ENCODE results near the gene CEACAM19. TPM values are rescaled to one million over a fixed set of nuclear protein-coding genes. Genes with fewer than 3 reads are reported as not detected.

Gene CEACAM19
- total and polyA plus RNA-seq, 5 experiments from 2014 or later, result 0.14 to 3.6 (median 1.9) TPM; not detected in 2

GRCh38 chr19:44649578-44650145 lies 21.6 kb upstream of the CEACAM19 start:
- Mint-ChIP-seq H3K27ac (no peak overlapping the region), H3K27me3 (peaks cover 0 to 9% (median 3%) of the 10 kb centered on the region in 5 donors), H3K36me3 (peaks cover 0 to 23% (median 0%) of the 10 kb centered on the region in 3 donors), H3K9me3 (no peaks in the 10 kb centered on the region), H3K4me3 (no peak overlapping the region), H3K4me1 (peaks cover 4 to 6% (median 5%) of the 10 kb centered on the region in 4 donors)
- POLR2A ChIA-PET, result no interaction called here
- no peak for ATAC-seq
- no peak for DNase-seq

DNA sequence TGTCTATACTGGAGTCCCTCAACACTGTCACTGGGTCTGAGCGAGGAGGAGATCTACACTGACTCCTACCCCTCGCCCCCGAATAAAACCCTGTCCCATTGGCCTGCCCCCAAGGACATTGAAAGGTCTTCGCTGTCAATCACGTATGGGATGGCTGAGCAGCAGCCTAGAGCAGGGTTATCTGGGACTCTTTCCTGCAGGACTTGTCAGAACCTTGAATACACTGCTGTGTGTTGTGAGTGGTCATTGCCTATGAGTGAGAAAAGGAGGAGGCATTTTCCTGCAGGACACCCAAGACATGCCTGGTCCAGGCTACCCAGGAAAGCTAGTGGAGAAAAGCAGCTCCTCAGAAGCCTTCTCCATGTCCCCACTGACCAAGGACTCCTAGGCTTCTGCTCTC lies 17.9 kb upstream of the CEACAM19 start:
- peaks cover 0 to 2% (median 0%) of the 10 kb centered on the region in 5 donors for H3K27me3 Mint-ChIP-seq
- H3K4me1 Mint-ChIP-seq, result peaks cover 7 to 14% (median 12%) of the 10 kb centered on the region in 4 donors
- POLR2A ChIA-PET, result no interaction called here
- H3K36me3 Mint-ChIP-seq, result peaks cover 0 to 27% (median 0%) of the 10 kb centered on the region in 3 donors
- H3K9me3 Mint-ChIP-seq, result no peaks in the 10 kb centered on the region
- H3K4me3 Mint-ChIP-seq, result no peak overlapping the region
- DNase-seq (no peak), ATAC-seq (no peak)
- H3K27ac Mint-ChIP-seq, result no peak overlapping the region

DNA sequence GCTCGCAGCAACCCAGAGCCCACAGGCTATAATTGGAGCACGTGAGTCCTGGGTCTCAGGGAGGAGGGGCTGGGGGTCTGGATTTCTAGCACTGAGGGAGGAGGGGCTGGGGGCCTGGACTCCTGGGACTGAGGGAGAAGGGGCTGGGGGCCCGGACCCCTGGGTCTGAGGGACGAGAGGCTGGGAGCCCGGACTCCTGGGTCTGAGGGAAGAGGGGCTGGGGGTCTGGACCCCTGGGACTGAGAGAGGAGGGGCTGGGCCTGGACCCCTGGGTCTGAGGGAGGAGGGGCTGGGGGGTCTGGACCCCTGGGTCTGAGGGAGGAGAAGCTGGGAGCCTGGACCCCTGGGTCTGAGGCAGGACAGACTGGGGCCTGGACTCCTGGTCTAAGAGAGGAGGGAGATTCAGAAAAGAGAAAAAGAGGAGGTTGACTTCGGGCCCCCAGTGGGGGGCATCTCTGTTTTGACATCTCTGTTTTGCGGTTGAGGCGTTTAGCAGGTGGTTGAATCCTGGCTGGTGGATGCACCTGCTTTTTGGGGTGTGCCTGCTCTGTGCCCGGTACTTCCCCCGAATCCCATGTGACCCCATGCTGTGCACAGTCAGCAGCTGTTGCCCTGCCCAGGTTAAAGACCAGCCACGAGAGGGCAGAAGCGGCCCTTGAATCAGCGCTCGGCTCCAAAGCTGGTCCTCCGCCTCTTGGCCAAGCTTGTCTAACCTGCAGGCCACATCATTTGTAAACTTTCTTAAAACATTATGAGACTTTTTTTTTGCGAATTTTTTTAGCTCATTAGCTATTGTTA lies 17.1 kb upstream of the CEACAM19 start:
- POLR2A ChIA-PET, result interaction anchor here (0.5 to 1.1 kb wide), 5 partner anchors 47 to 154 kb away, joined by 3 to 5 read pairs (median 3); partner anchors contain the start of gene ZNF180

GRCh38 chr19:44657211-44657921 lies 13.9 kb upstream of the CEACAM19 start:
- no peak overlapping the region for H3K4me3 Mint-ChIP-seq
- POLR2A ChIA-PET, result interaction anchor here (1.0 kb wide), 1 partner anchor 19 kb away, joined by 3 read pairs; no protein-coding TSS in a partner anchor
- H3K36me3 Mint-ChIP-seq, result peaks cover 0 to 11% (median 0%) of the 10 kb centered on the region in 3 donors
- no peaks in the 10 kb centered on the region for H3K9me3 Mint-ChIP-seq
- peak overlapping the region in 3 of 10 donors; percentile 7 to 58 (median 33) for H3K27ac Mint-ChIP-seq
- no peaks in the 10 kb centered on the region for H3K27me3 Mint-ChIP-seq
- DNase-seq, result peak; percentile 41 to 85 (median 63)
- ATAC-seq, result peak; percentile 53 to 67
- peaks cover 7 to 14% (median 12%) of the 10 kb centered on the region in 4 donors for H3K4me1 Mint-ChIP-seq

More for the DNA sequence above, 17.1 kb upstream of the CEACAM19 start:
- H3K9me3 Mint-ChIP-seq, result no peaks in the 10 kb centered on the region
- peaks cover 0 to 2% (median 0%) of the 10 kb centered on the region in 5 donors for H3K27me3 Mint-ChIP-seq
- peaks cover 7 to 14% (median 12%) of the 10 kb centered on the region in 4 donors for H3K4me1 Mint-ChIP-seq
- H3K36me3 Mint-ChIP-seq, result peaks cover 0 to 24% (median 0%) of the 10 kb centered on the region in 3 donors
- no peak overlapping the region for H3K4me3 Mint-ChIP-seq
- H3K27ac Mint-ChIP-seq, result peak overlapping the region in 1 of 10 donors; percentile 61
- ATAC-seq (peak; percentile 98 to 99), DNase-seq (peak; percentile 40 to 88 (median 65))

DNA sequence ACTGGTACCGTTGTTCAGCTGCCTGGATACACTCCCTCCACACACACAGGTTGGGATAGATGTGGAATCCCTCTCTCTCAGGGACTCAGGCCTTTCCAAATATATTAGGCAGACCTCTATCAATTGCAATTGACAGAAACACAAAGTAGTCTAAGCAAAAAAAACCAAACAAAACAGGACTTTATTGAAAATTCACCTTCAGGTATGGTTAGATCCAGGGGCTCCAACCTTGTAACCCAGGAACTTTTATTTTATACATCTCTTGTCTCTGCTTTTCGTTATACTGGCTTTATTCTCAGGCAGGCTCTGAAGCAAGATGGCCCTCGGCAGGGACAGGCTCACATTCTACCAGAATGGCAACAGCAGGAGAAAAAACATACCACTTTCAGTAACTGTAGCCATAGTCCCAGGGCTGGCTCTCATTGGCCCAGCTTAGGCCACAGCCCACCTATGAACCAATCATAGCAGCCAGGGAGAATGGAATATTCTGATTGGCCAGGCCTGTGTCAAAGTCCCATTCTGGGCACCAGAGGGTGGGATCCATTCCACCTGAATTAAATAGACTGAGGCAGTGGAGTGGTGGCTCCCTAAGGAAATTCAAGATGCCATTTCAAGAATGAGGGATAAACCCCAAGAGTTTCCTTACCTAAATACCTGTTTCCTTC lies 13.1 kb upstream of the CEACAM19 start:
- Mint-ChIP-seq H3K36me3 (peaks cover 0 to 14% (median 0%) of the 10 kb centered on the region in 3 donors), H3K27ac (no peak overlapping the region), H3K4me1 (peaks cover 7 to 14% (median 12%) of the 10 kb centered on the region in 4 donors), H3K9me3 (no peaks in the 10 kb centered on the region), H3K4me3 (no peak overlapping the region), H3K27me3 (no peaks in the 10 kb centered on the region)
- POLR2A ChIA-PET, result interaction anchor here (1.0 kb wide), 1 partner anchor 20 kb away, joined by 3 read pairs; no protein-coding TSS in a partner anchor
- no peak for DNase-seq
- no peak for ATAC-seq

- no peak for ATAC-seq
- Mint-ChIP-seq H3K36me3 (peaks cover 0 to 12% (median 0%) of the 10 kb centered on the region in 3 donors), H3K27ac (no peak overlapping the region), H3K9me3 (no peaks in the 10 kb centered on the region), H3K4me1 (peaks cover 1 to 8% (median 6%) of the 10 kb centered on the region in 4 donors), H3K27me3 (no peaks in the 10 kb centered on the region), H3K4me3 (no peak overlapping the region)
- DNase-seq, result no peak
- POLR2A ChIA-PET, result no interaction called here
Observed at GRCh38 chr19:44660081-44660480, 11.2 kb upstream of the CEACAM19 start.

DNA sequence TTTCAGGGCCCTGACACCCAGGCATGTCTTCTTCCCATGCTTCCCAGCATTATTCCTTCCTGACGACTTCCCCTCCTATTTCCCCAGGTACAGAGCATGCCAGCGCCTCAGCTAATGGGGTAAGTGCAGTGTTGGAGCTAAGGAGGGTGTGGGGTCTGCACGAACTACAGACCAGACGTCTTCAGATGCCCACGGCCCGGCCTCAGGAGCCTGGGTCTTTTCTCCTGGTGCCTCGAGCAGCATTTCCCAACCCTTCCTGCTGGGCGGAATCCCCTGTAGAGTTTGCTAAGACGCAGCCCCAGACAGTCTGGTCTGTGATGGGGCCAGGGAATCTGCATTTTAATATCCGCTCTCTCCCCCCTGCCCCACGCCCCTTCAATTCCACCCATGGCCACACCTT lies 10.1 kb upstream of the CEACAM19 start:
- ATAC-seq (no peak), DNase-seq (no peak)
- H3K27me3 Mint-ChIP-seq, result no peaks in the 10 kb centered on the region
- no peak overlapping the region for H3K4me3 Mint-ChIP-seq
- POLR2A ChIA-PET, result no interaction called here
- H3K9me3 Mint-ChIP-seq, result no peaks in the 10 kb centered on the region
- H3K27ac Mint-ChIP-seq, result no peak overlapping the region
- H3K4me1 Mint-ChIP-seq, result peaks cover 1 to 8% (median 6%) of the 10 kb centered on the region in 4 donors
- peaks cover 0 to 12% (median 0%) of the 10 kb centered on the region in 3 donors for H3K36me3 Mint-ChIP-seq

GRCh38 chr19:44661904-44662303 lies 9.4 kb upstream of the CEACAM19 start:
- Mint-ChIP-seq H3K27ac (no peak overlapping the region), H3K9me3 (no peaks in the 10 kb centered on the region), H3K36me3 (peaks cover 0 to 12% (median 0%) of the 10 kb centered on the region in 3 donors), H3K27me3 (no peaks in the 10 kb centered on the region), H3K4me1 (peaks cover 1 to 7% (median 5%) of the 10 kb centered on the region in 4 donors), H3K4me3 (no peak overlapping the region)
- POLR2A ChIA-PET, result no interaction called here
- ATAC-seq (no peak), DNase-seq (no peak)

- Mint-ChIP-seq H3K4me3 (no peak overlapping the region), H3K4me1 (no peaks in the 10 kb centered on the region), H3K27ac (peak overlapping the region in 1 of 10 donors; percentile 48), H3K27me3 (no peaks in the 10 kb centered on the region), H3K36me3 (peaks cover 0 to 9% (median 0%) of the 10 kb centered on the region in 3 donors), H3K9me3 (no peaks in the 10 kb centered on the region)
- no peak for ATAC-seq
- no peak for DNase-seq
- POLR2A ChIA-PET, result no interaction called here
Observed at GRCh38 chr19:44662691-44663385, 8.4 kb upstream of the CEACAM19 start.

- DNase-seq, result no peak
- no peaks in the 10 kb centered on the region for H3K4me1 Mint-ChIP-seq
- POLR2A ChIA-PET, result no interaction called here
- H3K4me3 Mint-ChIP-seq, result no peak overlapping the region
- no peaks in the 10 kb centered on the region for H3K9me3 Mint-ChIP-seq
- peak overlapping the region in 1 of 10 donors; percentile 38 for H3K27ac Mint-ChIP-seq
- H3K27me3 Mint-ChIP-seq, result no peaks in the 10 kb centered on the region
- peaks cover 0 to 9% (median 0%) of the 10 kb centered on the region in 3 donors for H3K36me3 Mint-ChIP-seq
- no peak for ATAC-seq
Observed at GRCh38 chr19:44663996-44664395, 7.3 kb upstream of the CEACAM19 start.

- Mint-ChIP-seq H3K27me3 (peaks cover 0 to 1% (median 0%) of the 10 kb centered on the region in 5 donors), H3K4me1 (no peaks in the 10 kb centered on the region), H3K9me3 (no peaks in the 10 kb centered on the region), H3K27ac (no peak overlapping the region), H3K4me3 (no peak overlapping the region), H3K36me3 (peaks cover 0 to 7% (median 0%) of the 10 kb centered on the region in 3 donors)
- ATAC-seq, result no peak
- no peak for DNase-seq
- POLR2A ChIA-PET, result no interaction called here
Observed at GRCh38 chr19:44664976-44665375, 6.3 kb upstream of the CEACAM19 start.
